Hypothalamus (tissue), 51 donors: ENCODE data around the gene MLXIPL.
"Not testable (repeated sequence)": the region's sequence is repeated elsewhere in the genome, so short reads cannot be mapped to it uniquely, and the experiment has no call there.

ENCODE experiments used
- DNase-seq, 51 donors: peaks; one replicate each; lab custom pipeline; 2025; lab: John Stamatoyannopoulos, UW

The MLXIPL gene

GRCh38 chr7:73556208-73557107 lies 67.9 kb downstream of the MLXIPL start:
- peak in 1 of 51 donors; percentile 39 for DNase-seq

DNA sequence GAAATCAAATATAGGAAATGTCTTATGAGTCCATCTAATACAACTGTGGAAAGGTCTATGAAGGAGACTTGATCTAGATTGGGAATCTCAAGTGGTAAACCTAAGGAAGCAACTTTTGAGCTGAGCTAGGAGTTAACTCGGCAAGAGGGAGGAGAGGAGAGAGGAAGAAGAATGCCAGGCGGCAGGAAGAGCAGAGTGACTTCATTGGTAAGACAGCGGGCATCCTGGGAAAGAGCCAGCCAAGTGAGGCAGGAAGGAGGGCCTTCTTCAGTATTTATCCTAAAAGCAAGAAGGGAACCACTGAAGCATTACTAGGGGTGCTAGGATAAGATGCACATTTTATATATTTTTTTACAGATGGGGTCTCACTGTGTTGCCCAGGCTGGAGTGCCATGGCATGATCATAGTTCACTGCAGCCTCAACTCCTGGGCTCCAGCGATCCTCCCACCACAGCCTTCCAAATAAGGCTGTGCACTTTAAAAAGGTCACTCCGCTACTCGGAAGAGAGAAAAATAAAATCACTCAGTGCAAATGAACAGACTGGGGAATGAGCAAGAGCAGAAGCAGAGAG lies 68.8 kb downstream of the MLXIPL start:
- DNase-seq = no peak

GRCh38 chr7:73550093-73550492 lies 74.2 kb downstream of the MLXIPL start:
- DNase-seq = not testable (repeated sequence)

DNA sequence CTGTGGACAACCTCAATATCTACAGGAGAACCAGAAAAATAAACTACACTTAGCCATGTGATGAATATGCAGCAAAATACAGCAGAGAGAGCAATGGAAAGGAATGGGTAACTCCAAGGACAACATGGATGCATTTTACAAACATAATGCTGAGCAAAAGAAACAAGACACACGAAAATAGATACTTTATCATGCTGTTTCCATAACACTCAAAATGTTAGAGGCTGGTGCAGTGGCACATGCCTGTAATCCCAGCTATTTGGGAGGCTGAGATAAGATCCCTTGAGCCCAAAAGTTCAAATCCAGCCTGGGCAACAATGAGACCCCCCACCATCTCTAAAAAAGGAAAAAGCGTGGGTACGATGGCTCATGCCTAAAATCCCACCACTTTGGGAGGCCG lies 75.1 kb downstream of the MLXIPL start:
- no peak for DNase-seq

DNA sequence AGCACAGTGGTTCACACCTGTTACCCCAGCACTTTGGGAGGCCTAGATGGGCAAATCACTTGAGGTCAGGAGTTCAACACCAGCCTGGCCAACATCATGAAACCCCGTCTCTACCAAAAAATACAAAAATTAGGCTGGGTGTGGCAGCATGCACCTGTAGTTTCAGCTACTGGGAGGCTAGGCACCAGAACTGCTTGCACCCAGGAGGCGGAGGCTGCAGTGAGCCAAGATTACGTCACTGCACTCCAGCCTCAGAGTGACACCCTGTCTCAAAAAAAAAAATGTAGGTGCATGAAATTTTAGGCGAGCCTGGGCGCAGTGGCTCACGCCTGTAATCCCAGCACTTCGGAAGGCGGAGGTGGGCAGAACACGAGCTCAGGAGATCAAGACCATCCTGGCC lies 76.5 kb downstream of the MLXIPL start:
- no peak for DNase-seq

DNA sequence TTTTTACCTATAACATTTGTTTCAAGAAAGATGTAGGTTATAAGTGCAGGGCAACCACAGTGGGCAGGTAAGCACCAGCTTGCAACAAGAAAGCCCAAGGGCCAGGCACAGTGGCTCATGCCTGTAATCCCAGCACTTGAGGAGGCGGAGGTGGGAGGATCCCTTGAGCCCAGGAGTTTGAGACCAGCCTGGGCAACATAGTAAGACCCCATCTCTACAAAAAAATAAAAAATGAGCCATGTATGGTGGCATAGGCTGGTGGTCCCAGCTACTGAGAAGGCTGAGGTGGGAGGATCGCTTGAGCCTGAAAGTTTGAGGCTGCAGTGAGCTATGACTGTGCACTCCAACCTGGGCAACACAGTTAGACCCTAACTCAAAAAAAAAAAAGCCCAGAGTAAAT lies 79.6 kb downstream of the MLXIPL start:
- DNase-seq = no peak
